Mucosa of gallbladder (tissue), 1 donor: ENCODE measurements around the gene APOA4. TPM values are rescaled to one million over a fixed set of nuclear protein-coding genes. Genes with fewer than 3 reads are reported as not detected.
"Not testable (repeated sequence)": the region's sequence is repeated elsewhere in the genome, so short reads cannot be mapped to it uniquely, and the experiment has no call there.

Experiments
- DNase-seq: peaks from one replicate; pipeline ENCODE4 v3.0.0-alpha.2; 2020; ENCODE audit warnings: low spot score
- total RNA-seq: library from RNA; stranded (reverse); gene quantifications from one replicate; pipeline ENCODE4 v1.2.1, GENCODE V29; 2021
- donor health status: DM: no; HTN: no; CAD: no.

The APOA4 gene
- total RNA-seq, 1 donor from 2014 or later, result not detected

DNA sequence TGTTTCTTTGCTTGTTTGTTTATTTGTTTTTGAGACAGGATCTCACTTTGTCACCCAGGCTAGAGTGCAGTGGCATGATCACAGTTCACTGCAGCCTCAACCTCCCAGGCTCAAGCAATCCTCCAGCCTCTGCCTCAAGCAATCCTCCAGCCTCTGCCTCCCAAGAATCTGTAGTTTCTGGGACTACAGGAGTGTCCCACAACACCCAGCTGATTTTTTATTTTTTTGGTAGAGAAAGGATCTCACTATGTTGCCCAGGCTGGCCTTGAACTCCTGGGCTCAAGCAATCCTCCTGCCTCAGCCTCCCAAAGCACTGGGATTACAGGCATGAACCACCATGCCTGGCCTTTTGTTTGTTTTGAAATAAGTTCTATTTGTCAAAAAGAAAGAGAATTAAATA is 21.4 kb downstream of the APOA4 start:
- not testable (repeated sequence) for DNase-seq

DNA sequence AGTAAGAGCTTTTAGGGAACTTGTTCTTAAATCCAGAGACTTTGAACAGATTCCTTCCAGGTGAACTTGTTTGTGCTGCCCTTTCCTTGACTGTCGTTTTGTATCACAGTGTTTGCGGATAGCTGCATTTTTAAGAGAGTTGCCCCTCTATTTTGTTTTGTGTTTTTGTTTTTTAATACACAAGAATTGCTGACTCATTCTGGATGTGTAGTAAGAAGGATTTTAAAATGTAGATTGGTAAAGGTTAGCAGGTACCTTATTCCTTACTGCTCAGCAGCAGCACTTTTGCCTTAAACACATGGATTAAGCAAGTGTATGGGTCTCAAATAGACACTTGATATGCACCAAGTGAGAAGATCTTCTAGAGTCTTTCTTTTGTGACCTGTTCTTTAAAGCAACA is 22.5 kb downstream of the APOA4 start:
- no peak for DNase-seq

DNA sequence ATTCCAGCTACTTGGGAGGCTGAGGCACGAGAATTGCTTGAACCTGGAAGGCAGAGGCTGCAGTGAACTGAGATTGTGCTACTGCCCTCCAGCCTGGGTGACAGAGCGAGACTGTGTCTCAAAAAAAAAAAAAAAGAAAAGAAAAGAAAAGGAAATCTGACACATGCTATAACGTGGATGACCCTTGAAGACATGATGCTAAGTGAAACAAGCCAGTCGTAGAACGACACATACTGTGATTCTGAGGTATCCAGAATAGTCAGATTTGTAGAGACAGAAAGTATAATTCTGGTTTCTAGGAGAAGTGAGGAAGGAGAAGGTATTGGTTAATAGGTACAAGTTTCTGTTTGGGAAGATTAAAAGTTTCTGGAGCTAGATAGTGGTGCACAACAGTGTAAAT is 24.7 kb downstream of the APOA4 start:
- DNase-seq, result no peak

DNA sequence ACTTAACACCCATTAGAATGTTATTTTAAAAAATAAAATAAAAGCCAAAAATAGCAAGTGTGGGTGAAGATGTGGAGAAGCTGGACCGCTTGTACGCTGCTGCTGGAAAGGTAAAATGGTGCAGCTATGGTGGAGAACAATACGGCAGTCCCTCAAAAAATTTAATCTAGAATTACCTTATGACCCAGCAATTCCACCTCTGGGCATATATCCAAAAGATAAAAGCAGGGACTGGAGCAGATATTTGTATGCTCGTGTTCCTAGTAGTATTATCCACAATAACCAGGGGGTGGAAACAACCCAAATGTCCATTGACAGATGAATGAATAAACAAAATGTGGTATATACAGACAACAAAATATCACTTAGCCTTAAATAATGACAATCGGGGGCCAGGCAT is 25.3 kb downstream of the APOA4 start:
- no peak for DNase-seq

DNA sequence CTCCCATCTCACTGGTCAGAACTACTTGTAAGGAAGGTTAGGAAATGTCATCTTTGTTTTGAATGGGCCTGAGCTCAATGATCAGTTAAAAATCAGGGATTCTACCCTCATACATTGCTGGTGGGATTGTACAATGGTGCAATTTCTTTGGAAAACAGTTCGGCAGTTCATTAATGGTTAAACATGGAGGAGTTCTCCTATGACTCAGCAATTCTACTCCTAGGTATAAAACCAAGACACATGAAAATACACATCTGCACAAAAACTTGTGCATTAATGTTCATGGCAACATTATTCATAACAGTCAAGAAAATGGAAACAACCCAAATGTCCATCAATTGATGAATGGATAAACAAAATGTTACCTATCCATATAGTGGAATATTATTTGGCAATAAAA is 26.6 kb downstream of the APOA4 start:
- no peak for DNase-seq

DNA sequence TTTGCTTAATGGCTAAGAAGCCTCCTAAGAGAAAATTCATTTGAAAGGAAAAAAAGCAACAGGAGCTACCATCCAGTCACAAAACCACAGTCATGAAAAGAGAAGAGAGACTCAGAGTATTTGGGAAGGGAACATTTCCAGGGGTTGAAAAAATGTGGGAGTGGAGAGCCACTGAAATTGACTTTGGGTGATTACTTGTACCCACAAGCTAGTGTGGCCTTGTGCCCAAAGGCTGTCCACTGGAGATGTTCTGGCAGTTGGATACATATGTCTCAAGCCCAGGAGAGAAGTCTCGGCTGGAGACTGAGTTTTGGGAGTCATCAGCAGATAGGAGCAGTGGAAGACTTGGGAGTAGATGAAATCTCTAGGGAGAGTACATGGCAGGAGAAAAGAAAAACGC is 28.3 kb downstream of the APOA4 start:
- no peak for DNase-seq

DNA sequence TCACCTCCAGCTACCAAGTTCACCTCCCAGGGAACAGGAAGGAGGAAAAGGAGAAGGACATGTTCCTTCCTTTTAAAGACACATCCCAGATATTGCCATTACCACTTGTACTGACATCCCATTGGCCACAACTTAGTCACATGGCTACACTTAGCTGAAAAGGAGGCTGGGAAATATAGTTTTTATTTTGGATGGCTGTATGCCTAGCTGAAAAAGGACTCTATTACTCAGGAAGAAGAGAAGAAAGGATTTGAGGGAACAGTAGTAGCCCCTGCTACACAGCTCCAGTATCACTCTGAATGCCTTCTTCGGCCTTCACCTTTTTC is 29.4 kb downstream of the APOA4 start:
- DNase-seq, result no peak

DNA sequence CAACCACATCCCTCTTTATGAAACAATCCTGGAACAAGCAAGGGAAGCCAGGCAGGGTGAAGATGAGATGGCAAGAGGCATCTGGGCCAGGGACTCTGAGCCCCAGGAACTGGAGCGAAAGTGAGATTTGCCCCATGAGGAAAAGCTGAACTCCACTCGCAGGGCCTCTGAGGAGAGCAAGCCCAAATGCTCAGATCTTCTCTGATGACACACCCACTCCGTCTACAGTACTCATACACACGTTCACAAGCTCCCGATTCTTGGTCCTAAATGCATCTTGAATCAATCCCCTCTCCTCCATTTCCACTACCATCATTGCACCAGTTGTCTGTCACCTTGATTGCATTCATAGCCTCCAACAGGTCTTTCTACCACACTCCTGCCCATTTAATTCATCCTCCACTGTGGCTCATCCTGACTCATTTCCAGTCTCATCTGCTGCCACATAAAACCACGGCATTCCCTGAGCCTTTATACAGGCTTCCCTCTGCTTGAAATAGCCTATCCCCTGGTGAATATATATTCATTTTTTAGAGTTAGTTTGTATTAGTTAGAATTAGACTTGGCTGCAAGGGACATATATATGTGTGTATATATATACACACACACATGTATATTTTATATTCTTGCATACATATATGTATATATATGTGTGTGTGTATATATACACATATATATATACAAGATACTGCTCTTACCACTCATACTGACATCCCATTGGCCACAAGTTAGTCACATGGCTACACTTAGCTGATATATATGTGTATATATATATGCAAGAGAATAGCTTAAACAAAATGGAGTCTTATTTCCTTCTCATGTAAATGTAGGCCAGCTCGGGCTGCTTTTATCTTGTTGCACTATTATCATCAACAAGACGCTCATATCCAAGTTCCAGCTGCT is 30.0 kb downstream of the APOA4 start:
- DNase-seq, result no peak

DNA sequence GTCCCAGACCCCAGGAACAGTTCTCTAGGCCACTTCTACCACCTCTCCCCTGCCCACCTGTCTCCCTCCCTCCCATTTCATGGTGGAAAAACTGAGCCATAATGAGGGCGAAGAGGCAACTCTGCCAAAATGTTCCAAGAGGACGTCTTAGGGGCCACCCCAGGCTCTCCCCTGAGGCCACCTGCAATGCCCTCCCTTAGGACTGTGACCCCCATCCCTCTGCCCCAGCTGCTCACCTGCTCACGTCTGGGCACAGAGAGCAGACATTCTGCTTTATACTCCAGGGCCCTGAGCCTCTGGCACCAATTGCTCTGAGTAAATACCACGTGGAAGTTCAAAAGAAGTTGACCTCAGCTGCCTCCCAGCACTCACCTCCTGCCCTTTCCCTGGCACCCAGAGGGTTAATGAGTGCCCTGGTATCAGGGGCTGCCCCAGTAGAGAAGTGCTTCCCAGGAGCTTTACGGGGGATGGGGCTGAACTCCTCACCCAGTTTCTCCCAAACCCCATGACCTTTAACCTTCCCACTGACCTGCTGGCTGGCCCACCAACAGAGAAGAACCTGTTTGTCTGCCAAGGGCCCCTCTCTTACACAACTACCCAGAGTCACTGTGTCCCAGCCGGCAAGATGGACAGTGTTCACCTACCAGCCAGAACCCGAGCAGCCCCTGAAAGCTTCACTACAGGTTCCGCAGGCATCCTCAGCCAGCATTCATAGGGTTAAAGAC is 30.8 kb downstream of the APOA4 start:
- no peak for DNase-seq

DNA sequence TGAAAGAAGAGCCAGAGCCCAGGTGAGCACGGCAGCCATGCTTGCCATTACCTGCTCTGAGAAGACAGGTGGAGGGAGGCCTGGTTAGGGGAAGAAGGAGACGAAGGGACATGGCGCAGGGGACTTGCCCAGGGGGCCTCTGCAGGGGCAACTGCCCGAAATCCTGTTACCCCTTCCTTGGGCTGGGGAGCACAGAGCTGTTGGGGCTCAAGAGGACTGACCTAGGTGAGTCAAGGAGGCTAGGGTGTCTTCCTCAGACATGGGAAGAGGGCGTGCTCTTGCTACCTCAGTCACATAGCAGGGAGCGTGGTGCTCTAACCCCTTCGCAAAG is 31.3 kb downstream of the APOA4 start, which contains the start of gene APOA5:
Gene APOA5, minus strand, starts transcription at position 67 of the 331 bp plus-strand sequence. Its CDS starts 19 bp downstream, at position 48.
- no peak for DNase-seq

DNA sequence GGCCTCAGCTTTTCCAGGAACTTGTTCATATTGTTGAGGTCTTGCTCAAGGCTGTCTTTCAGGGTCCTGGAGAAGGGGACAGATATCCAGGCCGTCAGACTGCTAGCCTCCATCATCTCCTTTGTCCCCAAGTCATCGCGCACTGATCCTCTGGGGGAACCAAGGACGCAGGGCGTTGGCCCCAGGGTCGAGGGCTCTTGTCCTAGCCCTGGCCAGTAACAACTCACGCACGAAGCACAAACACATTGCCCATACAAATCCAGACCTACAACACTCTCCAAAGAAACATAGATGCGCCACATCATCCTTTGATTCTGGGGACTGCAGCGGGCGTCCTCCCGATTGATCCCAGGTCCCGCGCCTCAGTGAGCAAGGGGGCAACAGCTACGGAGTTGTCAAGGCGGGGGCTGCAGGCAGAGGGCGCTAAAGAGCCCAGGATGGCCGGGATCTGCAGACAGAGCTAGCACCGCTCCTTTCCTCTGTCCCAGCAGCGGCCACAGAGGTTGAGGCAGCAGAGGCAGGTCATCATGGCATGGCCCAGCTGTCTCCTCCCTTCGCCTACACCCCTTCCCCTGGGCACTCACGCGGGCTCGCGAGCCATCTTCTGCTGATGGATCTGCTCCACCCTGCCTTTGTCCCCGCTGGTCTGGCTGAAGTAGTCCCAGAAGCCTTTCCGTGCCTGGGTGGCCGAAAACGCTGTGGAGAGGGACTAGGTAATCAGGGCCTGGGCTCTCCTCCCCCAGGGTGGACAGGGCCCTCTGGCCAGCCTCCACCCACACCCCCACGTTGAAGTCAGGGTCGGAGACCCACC is 31.9 kb downstream of the APOA4 start:
- peak; percentile 74 for DNase-seq

DNA sequence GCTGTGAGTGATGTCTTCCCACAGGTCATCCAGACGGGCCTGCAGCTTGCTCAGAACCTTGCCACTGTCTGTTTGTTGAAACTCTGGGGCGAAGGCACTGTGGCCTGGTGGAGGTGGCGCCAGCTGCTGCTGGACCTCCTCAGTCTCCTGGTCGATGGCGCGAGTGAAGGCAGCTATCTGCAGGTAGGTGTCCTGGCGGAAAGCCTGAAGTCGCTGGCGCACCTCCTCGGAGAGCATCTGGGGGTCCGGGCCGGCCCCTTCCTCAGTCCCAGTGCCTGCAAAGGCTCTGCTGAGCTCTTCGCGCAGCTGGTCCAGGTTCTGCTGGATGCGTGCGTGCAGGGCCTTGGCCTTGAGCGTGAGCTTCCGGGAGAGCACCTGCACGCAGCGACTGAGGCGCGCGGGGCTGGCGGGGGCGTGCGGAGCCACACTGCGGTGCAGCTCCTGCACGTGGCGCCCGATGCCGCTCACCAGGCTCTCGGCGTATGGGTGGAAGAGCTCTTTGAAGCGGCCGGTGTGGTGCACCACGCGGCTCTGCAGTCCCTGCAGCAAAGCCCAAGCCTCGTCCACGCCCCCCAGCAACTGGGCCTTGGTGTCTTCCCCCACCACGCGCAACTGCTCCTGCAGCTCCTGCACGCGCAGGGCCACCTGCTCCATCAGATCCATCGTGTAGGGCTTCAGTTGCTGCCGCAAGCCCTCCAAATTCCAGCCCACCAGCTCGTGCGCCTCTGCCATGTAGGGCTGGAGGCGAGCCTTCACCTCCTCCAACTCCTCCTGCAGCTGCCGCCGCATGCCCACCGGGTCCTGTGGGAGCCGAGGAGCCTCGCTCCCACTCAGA is 32.7 kb downstream of the APOA4 start:
- DNase-seq, result no peak

DNA sequence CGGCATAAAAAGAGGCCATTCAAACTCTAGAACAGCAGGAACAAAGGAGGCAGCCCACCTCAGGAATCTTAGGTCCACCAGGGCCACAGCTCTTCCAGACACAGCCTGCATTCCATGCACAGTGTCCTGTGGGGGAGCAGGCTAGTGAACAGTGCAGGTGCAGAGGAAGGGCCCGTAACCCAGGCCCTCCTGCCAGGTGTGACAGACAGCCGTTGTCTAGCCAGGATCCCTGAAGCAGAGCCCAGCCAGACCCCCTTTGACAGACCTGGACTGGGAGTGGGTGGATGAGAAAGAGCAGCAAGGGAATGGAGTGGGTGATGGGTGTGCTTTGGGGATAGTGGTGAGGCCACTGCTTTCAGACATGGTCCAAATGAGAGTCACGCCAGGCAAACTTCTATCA is 34.1 kb downstream of the APOA4 start:
- no peak for DNase-seq

DNA sequence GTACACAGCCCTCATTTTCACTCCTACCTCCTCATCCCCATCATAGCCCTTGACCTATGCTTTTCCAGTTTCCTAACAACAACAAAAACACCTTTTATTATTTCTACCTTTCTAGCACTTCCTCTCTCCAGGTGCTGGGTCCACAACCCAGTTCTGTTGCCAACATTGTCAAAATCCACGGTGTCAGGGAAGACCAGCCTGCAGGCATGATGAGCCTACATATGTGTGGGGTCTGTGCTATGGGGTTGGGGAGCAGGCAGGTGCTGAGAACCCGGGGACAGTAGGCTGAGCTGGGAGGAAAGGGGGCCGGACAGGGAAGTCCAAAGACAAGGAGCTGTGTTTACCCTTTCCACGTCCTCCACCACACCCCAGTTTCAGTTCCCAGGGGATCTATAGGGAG is 34.6 kb downstream of the APOA4 start:
- DNase-seq, result no peak

DNA sequence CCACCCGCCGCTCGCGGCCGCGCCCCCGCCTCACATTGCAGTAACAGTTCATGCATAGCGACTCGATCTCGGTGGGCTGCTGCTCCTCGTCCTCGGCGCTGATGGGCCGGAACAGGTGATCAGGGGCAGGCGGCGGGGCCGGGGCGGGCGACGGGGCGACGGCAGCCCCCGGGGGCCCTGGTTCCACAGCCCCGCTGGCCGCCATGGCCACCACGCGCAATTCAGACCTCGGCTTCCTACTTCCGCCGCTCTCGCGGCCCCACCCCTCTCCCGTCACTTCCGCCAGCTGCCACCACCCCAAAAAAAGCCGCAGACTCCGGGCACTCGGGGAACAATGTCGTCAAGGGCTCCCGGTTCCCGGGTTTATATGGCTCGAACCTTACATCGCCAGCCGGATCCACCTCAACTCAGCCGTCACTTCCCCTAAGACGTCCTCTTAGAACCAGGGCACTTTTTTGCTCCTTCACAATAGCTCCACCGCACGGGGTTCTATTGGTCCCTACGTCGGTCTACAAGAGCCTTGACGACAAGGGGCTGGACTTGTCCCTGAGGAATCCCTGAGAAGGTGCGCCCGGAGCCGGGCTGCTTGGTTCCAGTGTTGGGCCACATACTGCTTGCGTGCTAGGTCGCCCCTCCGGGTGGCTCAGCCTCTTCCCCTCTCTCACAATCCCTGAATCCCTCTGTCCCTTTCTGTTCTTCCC is 35.2 kb downstream of the APOA4 start, which contains the start of gene ZPR1:
Gene ZPR1, minus strand, starts transcription at position 238 of the 701 bp plus-strand sequence. Its CDS starts 33 bp downstream, at position 205.
- DNase-seq, result peak; percentile 85

DNA sequence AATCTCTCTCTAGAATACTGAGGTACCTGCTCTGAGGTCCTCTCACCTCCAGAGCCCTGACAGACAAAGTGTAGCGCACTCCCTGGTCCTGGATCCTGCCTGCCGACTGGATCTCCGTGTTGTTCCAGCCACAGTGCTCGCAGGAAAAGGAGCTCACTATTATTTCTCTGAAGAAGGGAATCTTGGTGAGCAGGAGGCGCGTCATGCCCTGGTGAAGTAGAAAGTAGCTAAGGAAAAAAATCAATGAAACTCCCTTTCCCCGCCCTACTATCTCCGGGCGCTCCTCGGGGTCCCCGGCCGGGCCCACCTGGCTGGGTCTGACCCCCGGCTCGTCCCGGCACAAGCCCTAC is 35.7 kb downstream of the APOA4 start:
- DNase-seq, result no peak

DNA sequence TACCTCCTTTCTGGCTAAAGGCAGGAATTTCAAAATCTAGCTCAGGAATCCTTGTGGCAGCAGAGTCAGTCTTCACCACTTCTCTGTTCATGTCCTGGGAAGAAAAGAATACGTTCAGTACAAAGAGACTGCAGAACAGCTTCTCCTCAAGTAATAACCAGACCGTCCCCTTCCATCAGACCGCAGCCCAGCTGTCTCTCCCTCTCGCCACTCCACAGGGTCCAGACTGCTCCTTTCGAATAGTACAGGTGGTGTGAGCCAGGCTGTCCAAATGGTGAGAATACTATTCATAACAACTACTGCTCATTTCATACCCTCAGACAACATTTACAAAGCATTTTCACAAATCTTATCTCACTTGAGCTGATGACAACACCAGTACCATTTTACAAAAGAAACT is 36.1 kb downstream of the APOA4 start:
- DNase-seq, result no peak

DNA sequence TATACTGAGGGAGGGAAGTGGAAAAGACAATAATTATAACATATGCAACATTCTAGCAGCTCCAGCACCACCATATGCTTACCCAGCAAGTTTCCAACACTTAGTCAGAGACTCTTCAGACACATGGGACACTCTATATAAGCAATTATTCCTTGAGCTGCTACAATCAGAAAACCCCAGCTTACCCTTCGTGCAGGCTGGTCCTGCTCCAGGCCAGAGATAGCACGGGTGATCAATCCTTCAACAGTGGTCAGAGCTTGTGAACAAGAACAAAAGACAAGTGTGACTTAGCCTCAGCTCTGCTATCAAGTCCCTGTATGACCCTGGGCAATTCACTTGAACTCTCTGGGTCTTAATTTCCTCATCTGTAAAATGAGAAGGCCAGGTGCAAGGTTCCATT is 36.8 kb downstream of the APOA4 start:
- no peak for DNase-seq

DNA sequence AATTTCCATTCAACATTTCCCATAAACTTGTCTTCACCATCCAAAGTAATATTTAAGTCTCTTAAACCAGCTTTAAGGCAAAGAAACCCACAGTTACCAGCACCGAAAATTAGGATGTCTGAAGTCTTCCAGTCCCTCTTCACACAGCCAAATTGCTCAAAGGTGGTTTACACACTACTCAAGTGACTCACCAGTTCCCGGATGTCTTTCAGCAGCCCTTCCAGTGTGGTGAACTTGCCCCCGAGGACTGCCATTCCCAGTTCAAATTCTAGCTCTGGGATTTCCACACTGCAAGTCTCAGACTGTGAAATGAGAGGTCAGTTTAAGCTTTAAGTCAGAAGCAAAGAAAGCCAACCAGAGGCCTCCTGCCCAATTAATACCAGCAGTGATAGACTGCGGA is 40.4 kb downstream of the APOA4 start:
- DNase-seq, result no peak

DNA sequence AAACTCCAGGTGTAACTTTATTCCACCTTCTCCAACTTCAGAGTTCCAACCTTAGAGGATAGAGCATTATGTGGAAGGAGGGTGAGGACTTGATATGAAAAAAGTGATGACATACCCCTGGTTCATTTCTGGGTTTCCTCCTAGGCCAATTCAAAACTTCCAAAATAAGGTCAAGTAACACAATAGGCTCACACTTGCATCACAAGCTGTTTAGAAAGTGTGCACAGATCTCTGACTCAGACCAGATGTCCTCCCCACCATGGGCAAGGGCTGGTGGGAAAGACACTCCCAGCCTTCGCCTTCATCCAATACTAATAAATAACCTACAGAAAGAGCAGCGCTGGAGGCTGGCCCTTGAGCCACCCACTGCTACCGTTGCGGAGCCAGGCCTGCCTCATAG is 44.5 kb downstream of the APOA4 start:
- DNase-seq, result no peak

DNA sequence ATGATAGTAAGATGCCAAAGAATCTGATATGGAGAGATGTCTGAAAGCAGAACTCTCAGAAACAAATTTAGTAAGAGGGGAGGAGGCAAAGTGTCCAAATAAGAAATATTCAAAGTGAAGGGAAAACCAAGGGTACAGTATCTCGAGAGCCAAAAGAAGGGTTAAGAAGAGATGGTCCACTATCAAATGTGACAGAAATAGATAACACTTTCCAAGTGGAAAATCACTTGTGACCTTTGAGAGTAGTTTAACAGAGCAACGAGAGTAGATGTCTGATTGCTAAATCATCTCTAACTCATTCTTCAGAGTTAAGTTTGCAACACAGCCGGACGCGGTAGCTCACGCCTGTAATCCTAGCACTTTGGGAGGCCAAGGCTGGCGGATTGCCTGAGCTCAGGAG is 46.0 kb downstream of the APOA4 start:
- no peak for DNase-seq
